ENCODE measurements around the gene DIS3L2.
A peak's percentile ranks its signal among the peaks of the same experiment; 100 is the strongest.

The DIS3L2 gene

GRCh38 chr2:231926180-231926741, 35.3 kb upstream of the DIS3L2 start, which contains the start of gene NPPC:
Gene NPPC, minus strand, starts transcription at chr2:231926396. Its CDS starts 147 bp downstream, at chr2:231926249.
- TF ChIP-seq CTCF (IDR thresholded peaks at IDR 0.05; ENCODE audit: low read depth, low read length) = peak; percentile 2; the same call in 1 of the 2 replicates
- no peak for DNase-seq (ENCODE audit: extremely low read depth, low read depth)

GRCh38 chr2:231926761-231927565, 34.5 kb upstream of the DIS3L2 start:
- DNase-seq (ENCODE audit: extremely low read depth, low read depth) = no peak
- TF ChIP-seq CTCF (IDR thresholded peaks at IDR 0.05; ENCODE audit: low read depth, low read length) = no peak

GRCh38 chr2:231927566-231927890, 34.0 kb upstream of the DIS3L2 start:
- DNase-seq (ENCODE audit: extremely low read depth, low read depth) = no peak
- TF ChIP-seq CTCF (IDR thresholded peaks at IDR 0.05; ENCODE audit: low read depth, low read length) = no peak

GRCh38 chr2:231928481-231928880, 33.0 kb upstream of the DIS3L2 start:
- DNase-seq (ENCODE audit: extremely low read depth, low read depth) = no peak

GRCh38 chr2:231928901-231929725, 32.4 kb upstream of the DIS3L2 start:
- TF ChIP-seq CTCF (IDR thresholded peaks at IDR 0.05; ENCODE audit: low read depth, low read length) = no peak
- DNase-seq (ENCODE audit: extremely low read depth, low read depth) = no peak

More at GRCh38 chr2:231928481-231928880, 33.0 kb upstream of the DIS3L2 start:
- no peak for TF ChIP-seq CTCF (IDR thresholded peaks at IDR 0.05; ENCODE audit: low read depth, low read length)

- peak; percentile 34 for TF ChIP-seq CTCF (IDR thresholded peaks at IDR 0.05; ENCODE audit: low read depth, low read length)
- DNase-seq (ENCODE audit: extremely low read depth, low read depth) = no peak
Observed at GRCh38 chr2:231929961-231930592, 31.4 kb upstream of the DIS3L2 start.

All from AG09319 (cell line).